ENCODE results near the gene GAB2. TPM values are rescaled to one million over a fixed set of nuclear protein-coding genes. Genes with fewer than 3 reads are reported as not detected.

The GAB2 gene
- total RNA-seq, 1 experiment from 2014 or later: 38.9 TPM

DNA sequence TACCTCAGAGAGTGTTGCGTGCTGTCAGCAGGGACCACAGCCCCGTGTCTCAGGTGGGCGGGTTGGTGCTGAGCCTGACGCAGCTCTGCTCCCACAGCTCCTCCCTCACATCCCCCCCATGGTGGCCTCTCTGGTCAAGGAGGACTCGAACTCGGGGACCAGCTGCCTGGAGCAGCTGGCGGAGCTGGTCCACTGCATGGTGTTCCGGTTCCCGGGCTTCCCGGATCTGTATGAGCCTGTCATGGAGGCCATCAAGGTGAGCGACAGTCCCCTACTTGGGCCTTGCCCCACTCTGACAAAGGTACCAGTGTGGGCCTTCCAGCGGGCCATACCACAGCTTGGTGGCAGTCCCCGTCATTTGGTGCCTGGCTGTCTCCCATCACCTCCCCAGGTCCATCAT is 217.1 kb downstream of the GAB2 start:
- no peak for DNase-seq (ENCODE audit: low read depth, low spot score)
- in situ Hi-C loops (cut with HindIII; ENCODE audit: low pct_unique_long_range_greater_than_20kb, low sequenced_read_pairs): no loop called here

DNA sequence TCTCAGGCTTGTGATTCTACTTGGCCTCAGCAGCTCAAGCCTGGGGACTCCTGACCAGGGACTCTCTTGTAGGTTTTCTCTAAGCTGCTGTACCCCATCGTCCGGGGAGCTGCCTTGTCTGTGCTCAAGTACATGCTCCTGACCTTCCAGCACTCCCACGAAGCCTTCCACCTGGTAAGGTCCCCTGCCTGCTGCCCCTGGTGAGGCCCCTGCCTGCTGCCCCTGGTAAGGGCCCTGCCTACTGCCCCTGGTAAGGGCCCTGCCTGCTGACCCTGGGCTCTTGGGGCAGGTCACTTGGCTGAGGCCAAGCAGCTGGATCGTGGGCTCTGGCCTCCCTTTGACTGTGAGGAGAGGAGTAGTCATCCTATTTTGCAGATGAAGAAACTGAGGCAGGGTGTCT is 217.6 kb downstream of the GAB2 start:
- no peak for DNase-seq (ENCODE audit: low read depth, low spot score)
- in situ Hi-C loops (cut with HindIII; ENCODE audit: low pct_unique_long_range_greater_than_20kb, low sequenced_read_pairs): no loop called here

DNA sequence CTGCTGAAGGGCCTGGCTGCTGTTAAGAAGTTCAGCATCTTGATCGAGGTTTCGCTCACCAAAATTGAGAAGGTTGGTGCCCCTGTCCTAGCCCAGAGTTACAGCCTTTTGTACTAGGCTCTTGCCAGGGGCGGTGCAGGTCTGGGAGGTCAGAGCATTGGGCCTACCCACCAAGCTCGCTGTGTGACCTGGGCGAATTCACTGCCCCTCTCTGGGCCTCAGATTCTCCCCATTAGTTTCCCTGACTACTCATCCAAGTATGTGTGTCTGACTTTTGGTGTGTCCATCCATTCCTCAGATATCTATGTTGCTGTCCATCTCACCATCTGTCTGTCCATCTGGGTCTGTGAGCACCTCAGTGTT is 218.0 kb downstream of the GAB2 start:
- DNase-seq (ENCODE audit: low read depth, low spot score): no peak
- in situ Hi-C loops (cut with HindIII; ENCODE audit: low pct_unique_long_range_greater_than_20kb, low sequenced_read_pairs): no loop called here

DNA sequence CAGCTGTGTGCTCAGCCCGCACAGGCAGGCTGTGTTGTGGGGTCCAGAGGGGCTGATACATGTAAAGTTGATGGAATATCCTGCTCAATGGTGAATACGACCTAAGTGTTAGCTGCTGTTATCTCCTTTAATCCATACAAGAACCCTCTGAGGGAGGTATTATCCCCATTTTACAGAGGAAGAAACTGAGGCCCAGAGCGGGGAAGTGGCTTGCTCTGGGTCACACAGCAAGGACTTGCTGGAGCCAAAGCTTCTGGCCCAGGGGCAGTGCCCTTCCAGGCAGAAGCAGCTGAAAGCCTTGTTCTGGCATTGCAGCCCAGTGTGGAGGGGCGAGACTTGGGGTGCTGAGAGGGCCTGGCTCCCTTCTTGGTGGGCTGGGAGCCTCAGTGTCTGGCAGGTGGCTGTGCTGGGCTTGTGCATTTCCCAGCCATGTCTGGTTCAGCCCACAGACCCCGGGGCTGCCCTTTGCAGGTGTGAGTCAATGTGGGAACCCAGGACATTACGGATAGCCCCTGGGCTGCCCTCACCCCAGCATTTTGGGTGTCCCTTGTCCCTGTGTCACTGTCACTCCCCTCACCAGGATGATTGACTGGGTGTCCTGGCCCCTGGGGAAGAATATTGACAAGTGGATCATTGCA is 218.5 kb downstream of the GAB2 start:
- in situ Hi-C loops (cut with HindIII; ENCODE audit: low pct_unique_long_range_greater_than_20kb, low sequenced_read_pairs): no loop called here
- no peak for DNase-seq (ENCODE audit: low read depth, low spot score)

DNA sequence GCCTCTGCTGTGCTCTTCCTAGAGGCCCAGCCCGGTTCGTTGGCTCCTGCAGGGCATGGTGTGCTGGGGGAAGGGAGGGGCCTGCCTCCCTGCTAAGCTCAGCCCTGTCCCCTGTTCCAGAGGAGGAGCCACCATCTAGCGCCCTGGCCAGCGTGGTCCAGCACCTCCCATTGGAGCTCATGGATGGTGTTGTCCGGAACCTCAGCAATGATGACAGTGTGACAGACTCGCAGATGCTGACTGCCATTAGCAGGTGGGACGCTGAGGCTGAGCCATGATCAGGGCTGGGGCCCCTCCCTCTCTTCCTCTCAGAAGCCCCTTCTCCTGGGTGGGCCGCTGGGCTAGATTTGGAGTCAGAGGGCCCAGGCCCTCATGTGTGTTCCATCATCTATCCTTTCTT is 219.8 kb downstream of the GAB2 start:
- in situ Hi-C loops (cut with HindIII; ENCODE audit: low pct_unique_long_range_greater_than_20kb, low sequenced_read_pairs): no loop called here
- no peak for DNase-seq (ENCODE audit: low read depth, low spot score)

DNA sequence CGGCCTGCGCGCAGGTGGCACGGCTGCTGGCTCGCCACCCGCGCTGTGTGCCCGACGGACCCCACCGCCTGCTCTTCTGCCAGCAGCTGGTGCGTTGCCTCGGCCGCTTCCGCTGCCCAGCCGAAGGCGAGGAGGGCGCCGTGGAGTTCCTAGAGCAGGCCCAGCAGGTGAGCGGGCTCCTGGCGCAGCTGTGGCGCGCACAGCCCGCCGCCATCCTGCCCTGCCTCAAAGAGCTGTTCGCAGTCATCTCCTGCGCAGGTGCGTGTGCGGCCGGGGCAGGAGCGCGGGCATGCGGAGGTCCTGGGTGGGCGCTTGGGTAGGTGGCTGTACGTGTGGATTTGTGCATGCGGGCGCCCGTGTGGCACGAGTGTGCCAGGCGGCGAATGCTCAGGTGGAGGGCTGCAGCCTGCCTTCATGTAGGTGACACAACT is 220.9 kb downstream of the GAB2 start:
- no peak for DNase-seq (ENCODE audit: low read depth, low spot score)
- in situ Hi-C loops (cut with HindIII; ENCODE audit: low pct_unique_long_range_greater_than_20kb, low sequenced_read_pairs): no loop called here

DNA sequence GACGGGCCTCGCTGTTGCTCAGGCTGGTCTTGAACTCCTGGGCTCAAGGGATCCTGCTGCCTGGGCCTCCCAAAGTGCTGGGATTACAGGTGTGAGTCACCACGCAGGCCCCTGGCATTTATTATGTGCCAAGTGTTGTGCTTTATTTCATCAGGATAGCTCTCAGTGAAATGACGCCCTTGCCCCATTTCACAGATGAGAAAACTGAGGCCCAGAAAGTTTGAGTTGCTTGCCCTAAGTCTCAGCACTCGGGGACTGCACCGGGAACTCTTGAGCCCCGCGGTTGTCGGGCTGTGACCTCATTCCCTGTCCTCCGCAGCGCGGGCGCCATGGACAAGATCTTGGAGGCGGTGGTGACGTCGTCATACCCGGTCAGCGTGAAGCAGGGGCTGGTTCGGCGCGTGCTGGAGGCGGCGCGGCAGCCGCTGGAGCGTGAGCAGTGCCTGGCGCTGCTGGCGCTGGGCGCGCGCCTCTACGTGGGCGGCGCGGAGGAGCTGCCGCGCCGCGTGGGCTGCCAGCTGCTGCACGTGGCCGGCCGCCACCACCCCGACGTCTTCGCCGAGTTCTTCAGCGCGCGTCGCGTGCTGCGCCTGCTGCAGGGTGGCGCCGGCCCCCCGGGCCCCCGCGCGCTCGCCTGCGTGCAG is 221.6 kb downstream of the GAB2 start:
- in situ Hi-C loops (cut with HindIII; ENCODE audit: low pct_unique_long_range_greater_than_20kb, low sequenced_read_pairs): no loop called here
- DNase-seq (ENCODE audit: low read depth, low spot score): no peak

DNA sequence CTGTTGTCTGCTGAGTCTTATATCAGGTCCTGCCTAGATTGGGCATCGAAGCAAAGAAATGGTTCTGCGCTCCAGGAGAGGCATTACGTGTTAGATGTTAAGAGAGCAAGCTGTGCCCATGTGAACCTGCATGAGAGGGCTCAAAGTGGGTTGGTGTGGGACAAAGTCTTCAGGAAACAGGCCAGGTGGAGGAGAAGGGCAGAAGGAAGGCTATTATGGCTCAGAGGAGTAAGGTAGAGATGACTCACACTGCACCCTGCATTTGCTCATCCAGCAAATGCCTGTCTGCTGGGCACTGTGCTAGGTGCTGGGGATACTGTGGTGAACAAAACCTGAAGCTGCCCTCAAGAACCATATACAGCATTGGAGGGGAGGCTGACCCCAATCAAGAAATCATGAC is 223.1 kb downstream of the GAB2 start:
- in situ Hi-C loops (cut with HindIII; ENCODE audit: low pct_unique_long_range_greater_than_20kb, low sequenced_read_pairs): no loop called here
- no peak for DNase-seq (ENCODE audit: low read depth, low spot score)

DNA sequence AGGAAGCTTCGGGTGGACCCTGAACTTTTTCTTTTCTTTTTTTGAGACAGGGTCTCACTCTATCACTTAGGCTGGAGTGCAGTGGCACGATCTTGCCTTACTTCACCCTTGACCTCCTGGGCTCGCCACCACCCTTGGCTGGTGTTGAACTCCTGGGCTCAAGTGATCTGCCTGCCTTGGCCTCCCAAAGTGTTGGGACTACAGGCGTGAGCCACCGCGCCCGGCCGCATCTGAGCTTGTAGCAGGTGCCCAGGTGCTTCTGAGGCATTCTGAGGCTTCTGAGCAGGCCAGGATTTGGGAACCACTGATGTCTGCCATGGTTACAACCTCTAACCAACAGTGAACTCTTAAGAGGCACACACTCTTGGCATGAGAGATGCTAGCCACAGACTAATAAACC is 223.8 kb downstream of the GAB2 start:
- in situ Hi-C loops (cut with HindIII; ENCODE audit: low pct_unique_long_range_greater_than_20kb, low sequenced_read_pairs): no loop called here
- no peak for DNase-seq (ENCODE audit: low read depth, low spot score)

DNA sequence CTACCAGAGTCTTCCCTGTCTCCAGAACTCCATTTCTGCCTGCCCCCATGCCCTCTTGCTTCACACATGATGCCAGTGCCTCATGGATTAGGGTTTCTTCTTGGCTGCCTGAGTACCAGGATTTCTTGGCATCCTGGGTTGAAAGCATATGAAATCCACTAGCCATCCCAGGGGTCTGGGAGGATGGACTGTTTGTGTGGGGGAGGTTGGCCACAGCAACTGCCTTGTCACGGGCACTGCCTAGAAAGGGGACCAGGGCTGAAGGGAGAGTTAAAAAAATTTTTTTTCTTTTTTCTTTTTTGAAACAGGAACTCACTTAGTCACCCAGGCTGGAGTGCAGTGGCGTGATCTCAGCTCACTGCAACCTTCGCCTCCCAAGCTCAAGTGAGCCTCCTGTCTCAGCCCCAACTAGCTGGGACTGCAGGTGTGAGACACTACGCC is 224.7 kb downstream of the GAB2 start:
- in situ Hi-C loops (cut with HindIII; ENCODE audit: low pct_unique_long_range_greater_than_20kb, low sequenced_read_pairs): no loop called here
- no peak for DNase-seq (ENCODE audit: low read depth, low spot score)

DNA sequence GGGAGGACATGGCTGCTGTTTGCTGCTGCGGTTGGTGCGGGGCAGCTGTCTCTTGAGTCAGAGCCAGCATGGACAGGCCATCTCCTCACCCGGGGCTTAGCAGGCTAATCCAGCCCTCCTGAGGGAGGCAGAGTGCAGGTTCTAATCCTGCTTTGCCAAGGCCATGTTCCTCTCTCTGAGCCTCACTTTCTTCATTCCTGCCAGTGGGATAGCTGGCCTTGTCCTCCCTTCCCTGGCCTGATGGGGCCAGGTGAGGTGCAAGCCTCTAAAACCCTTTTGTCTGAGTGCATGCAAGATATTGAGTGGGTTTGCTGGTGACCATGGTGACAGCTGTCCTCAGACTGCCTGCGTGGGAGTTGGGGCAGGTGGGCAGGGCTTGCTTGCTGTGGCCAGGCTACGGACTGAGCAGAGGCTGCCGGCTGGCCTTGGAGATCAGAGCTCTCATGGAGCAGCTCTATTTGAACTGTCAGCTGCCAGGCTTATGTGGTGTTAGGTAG is 225.3 kb downstream of the GAB2 start:
- in situ Hi-C loops (cut with HindIII; ENCODE audit: low pct_unique_long_range_greater_than_20kb, low sequenced_read_pairs): no loop called here
- DNase-seq (ENCODE audit: low read depth, low spot score): no peak

DNA sequence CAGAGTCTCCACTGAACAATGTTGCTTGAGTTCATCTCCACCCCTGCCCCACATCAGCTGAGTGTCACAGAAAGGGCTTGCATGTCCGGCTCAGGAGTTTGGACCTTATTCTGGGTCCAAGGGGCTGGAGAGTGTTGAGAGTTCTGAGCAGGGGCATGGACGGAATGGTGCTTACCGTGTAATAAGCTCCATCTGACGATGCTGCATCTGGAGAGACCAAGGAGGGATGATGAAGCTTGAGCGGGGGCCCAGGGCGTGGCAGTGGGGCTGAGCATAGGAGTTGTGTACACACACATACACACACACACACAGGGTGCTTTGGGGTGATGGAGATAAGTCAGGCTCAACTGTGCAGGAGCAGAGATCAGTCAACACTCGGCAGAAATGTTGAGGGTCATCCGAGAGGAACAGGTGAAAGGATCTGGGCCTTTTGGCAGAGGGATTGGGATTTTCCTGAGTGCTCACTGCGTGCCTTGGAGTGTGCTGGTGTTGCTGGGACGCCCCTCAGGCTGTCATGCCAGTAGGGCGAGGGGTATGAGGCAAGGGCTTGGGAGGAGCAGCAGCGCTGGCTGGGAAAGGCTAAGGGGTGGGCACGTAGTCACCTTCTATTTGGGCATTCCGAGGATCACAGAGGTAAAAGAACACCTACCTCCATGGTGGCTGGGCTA is 226.6 kb downstream of the GAB2 start:
- in situ Hi-C loops (cut with HindIII; ENCODE audit: low pct_unique_long_range_greater_than_20kb, low sequenced_read_pairs): no loop called here
- DNase-seq (ENCODE audit: low read depth, low spot score): no peak

DNA sequence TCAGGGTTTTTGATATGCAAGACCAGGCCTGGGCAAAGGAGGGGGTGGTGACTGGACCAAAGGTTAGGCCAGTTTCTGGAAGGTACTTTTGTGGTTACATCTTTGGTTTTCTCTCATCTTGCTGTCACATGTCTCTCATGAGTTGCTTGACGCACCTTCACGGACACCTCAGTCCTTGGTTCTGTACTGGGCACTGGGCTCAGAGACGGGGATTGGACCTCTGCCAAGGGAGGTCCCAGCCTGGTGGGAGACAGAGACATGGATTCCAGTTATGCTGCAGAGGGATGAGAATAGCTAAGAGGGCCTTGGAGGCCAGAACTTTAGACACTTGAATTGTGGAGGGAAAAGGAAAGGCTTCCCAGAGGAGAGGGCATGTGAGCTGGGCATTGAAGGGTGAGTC is 227.2 kb downstream of the GAB2 start:
- in situ Hi-C loops (cut with HindIII; ENCODE audit: low pct_unique_long_range_greater_than_20kb, low sequenced_read_pairs): no loop called here
- DNase-seq (ENCODE audit: low read depth, low spot score): no peak

DNA sequence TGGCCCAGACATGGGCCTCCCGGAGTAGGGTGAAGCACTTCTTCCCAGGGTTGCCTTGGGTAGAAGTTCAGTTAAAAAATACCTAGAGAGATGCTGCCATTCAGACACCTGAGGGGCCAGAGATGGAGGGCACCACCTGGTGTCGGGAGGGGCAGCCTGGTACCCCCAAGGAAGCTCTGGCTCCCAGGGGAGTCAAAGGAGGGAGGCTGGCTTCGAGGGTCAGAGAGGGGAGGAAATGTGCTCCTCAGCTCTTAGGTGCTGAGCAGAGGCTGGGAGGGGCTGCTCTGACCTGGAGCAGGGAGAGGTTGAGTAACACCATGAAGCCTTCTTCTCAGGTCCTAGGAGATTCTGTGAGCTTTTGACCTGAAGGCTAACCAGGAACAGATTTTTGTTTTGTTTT is 227.8 kb downstream of the GAB2 start:
- in situ Hi-C loops (cut with HindIII; ENCODE audit: low pct_unique_long_range_greater_than_20kb, low sequenced_read_pairs): no loop called here
- no peak for DNase-seq (ENCODE audit: low read depth, low spot score)

DNA sequence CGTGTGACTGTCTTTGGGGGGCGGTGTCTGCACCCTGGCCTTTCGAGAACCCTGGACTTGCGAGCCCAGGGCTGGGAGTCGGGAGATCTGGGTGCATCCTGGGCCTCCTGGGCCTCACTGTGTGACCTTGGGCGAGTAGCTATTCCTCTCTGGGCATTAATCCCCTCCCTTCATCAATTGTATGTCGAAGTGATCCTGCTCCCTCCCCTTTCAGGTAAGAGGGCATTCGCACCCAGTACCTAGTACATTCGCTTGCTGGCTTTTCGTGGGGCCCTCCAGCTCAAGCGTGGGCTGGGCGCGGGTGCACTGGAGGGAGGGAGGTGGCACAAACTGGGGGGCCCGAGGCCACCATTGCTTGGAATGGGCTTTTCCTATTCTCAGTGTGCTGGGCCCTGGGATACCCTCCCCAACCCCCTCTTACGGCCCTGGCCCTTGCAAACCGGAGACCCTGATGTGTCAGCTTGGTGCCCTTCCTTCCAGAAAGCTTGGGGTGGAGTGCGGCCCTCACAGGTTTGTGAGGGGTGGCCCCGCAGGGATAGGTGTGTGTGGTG is 228.4 kb downstream of the GAB2 start:
- in situ Hi-C loops (cut with HindIII; ENCODE audit: low pct_unique_long_range_greater_than_20kb, low sequenced_read_pairs): no loop called here
- no peak for DNase-seq (ENCODE audit: low read depth, low spot score)

DNA sequence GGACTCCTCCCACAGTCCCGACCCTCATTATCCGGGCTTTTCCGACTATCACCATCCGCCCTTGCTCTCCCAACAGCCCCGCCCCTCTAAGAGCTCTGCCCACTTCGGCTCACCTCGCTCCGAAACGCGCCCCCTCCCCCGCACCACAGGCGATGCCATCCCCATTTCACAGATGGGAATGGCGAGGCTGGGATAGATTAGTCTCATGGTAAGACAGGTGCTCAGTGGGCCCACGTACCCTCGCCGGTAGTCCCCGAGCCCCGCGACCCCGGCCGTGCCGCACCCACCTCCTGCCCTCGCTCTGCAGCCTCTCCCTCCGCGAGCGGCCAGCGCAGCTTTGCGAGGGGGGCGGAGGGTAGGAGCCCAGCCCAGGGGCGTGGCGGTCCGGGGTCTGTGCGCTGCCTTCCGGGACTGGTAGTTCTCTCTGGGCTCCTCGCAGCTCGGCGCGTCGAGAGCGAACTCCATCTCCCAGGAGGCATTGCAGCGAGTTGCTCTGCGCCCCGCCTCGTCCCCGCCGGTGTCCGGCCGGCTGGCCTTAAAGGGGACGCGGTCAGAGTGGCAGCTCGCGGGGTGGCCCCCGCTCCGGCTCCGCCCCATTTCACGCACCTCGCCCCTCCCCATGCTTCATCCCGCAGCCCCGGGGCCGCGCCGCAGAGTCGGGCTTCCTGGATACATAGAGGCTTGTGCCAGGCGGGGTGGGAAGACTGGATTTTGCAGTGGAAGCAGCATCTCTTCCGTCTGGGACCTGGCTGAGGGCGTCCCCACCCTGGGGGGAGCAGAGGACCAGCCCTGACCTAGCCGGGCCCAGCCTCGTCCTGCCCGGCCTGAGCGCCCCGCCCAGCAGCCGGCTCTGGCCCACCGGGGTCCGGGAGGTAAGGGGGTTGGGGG is 229.1 kb downstream of the GAB2 start, which contains the start of the genes KCTD21 and USP35:
Gene KCTD21 (minus strand): TSS at position 341 of the 888 bp plus-strand sequence. CDS start 14,072 bp downstream, outside the sequence.
Gene USP35 (plus strand): TSS at position 634 of the 888 bp plus-strand sequence. CDS start 7,327 bp downstream, outside the sequence.
- peak; percentile 96 for DNase-seq (ENCODE audit: low read depth, low spot score)
- in situ Hi-C loops (cut with HindIII; ENCODE audit: low pct_unique_long_range_greater_than_20kb, low sequenced_read_pairs): no loop called here

Measured in SK-MEL-5 (cell line).